H1 (cell line): ENCODE measurements around the gene TCHP. TPM values are rescaled to one million over a fixed set of nuclear protein-coding genes. Genes with fewer than 3 reads are reported as not detected.

ENCODE experiments used
- EP300 ChIP-seq, 2 experiments: IDR thresholded peaks; 1 replicate in 1 of 2; 2 replicates in 1 of 2; pipeline ENCODE4 v1.6.1; 2011 to 2012; ENCODE audit warnings: low read depth in 2 of 2, low read length in 2 of 2, mild to moderate bottlenecking in 2 of 2, borderline replicate concordance in 1 of 2, inconsistent platforms in 1 of 2, moderate library complexity in 1 of 2
- JUND ChIP-seq: IDR thresholded peaks from 2 replicates; pipeline ENCODE4 v1.6.1; 2011; ENCODE audit warnings: mild to moderate bottlenecking, improper control_type of control experiment, low read length
- KDM1A ChIP-seq: fragments of 200-600, 300-600 bp; sonication (generic); IDR thresholded peaks from 2 replicates; pipeline ENCODE4 v1.7.1; 2016; ENCODE audit warnings: mild to moderate bottlenecking, low read length, borderline replicate concordance
- MAFK ChIP-seq: IDR thresholded peaks from 2 replicates; pipeline ENCODE4 v1.6.1; 2012; ENCODE audit warnings: low read depth, mild to moderate bottlenecking, improper control_type of control experiment, low read length
- NANOG ChIP-seq: IDR thresholded peaks from 2 replicates; pipeline ENCODE4 v1.6.1; 2011; ENCODE audit warnings: low read length, low read depth, mild to moderate bottlenecking, inconsistent platforms; ENCODE audit not compliant: insufficient read depth, poor library complexity, severe bottlenecking
- RAD21 ChIP-seq, 2 experiments: IDR thresholded peaks in 1 of 2; conservative IDR thresholded peaks in 1 of 2; 2 replicates each; pipeline ENCODE4 v1.6.1; 2011; ENCODE audit warnings: low read depth in 2 of 2, low read length in 2 of 2, improper control_type of control experiment in 1 of 2, inconsistent platforms in 1 of 2, mild to moderate bottlenecking in 1 of 2, moderate library complexity in 1 of 2
- RFX5 ChIP-seq: IDR thresholded peaks from 2 replicates; pipeline ENCODE4 v1.6.1; 2011; ENCODE audit warnings: low read depth, low read length, improper control_type of control experiment, borderline replicate concordance
- RNF2 ChIP-seq: fragments of 200-900, 300-1000 bp; sonication (generic); IDR thresholded peaks from 2 replicates; pipeline ENCODE4 v1.7.1; 2016; ENCODE audit warnings: borderline replicate concordance, low read depth, mild to moderate bottlenecking, antibody characterized with exemption, low read length; ENCODE audit not compliant: poor library complexity, severe bottlenecking; ENCODE audit errors: missing control alignments
- TBP ChIP-seq: IDR thresholded peaks from 2 replicates; pipeline ENCODE4 v1.6.1; 2011; ENCODE audit warnings: low read depth, low read length, improper control_type of control experiment
- polyA plus RNA-seq, 7 experiments: library from polyadenylated mRNA; depleted of rRNA in 3 of 7; stranded (reverse) in 5 of 7; unstranded in 2 of 7; fragments of >200 nt in 5 of 7; fragments of 200-250 nt in 2 of 7; gene quantifications; 1 replicate in 5 of 7; 2 replicates in 1 of 7; 4 replicates in 1 of 7; pipeline versions ENCODE4 v1.2.1 to v1.2.3, GENCODE V29; 2011 to 2013; ENCODE audit warnings: missing spikeins in 2 of 7, mixed read lengths in 2 of 7
- total RNA-seq: library from RNA; stranded (reverse); fragmentation: NEBNext Ultra II Directional; extraction: Animal tissue kit (Norgen Biotek cat#: 25700); gene quantifications from 2 replicates; pipeline ENCODE4 v1.2.1, GENCODE V29; 2021

TCHP gene
- total and polyA plus RNA-seq, 2 of the 8 experiments (the other 6 are each of a cell fraction or from before 2014, with no cell fraction given), result 2.8 to 4.5 TPM

DNA sequence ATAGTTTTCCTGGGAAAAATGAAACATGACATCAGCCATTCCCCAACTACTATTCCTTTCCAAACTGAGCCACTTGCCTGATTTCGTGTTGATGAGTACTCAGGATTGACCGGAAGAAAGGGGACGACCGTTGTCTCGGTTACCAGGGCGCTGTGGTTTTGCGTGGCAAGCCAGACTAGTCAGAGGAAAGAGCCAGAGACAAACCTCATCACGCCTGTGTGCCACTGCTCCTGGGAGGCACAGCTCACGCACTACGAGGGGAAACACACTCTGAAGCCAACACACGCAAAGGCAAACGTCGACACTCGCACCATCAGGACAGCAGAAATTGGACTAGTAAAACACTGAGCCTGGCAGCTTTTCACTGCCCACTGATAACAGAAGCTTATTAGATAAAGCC, 61.1 kb downstream of the TCHP start (continued):
- TF ChIP-seq KDM1A (no peak), EP300 (IDR thresholded peaks at IDR 0.05; ENCODE audit: borderline replicate concordance in 1 of 2, low read depth in 2 of 2, low read length in 2 of 2) (no peak), NANOG (no peak), JUND (no peak), RFX5 (no peak), MAFK (no peak), RAD21 (IDR thresholded peaks at IDR 0.05 in 1 of 2, conservative IDR thresholded peaks at IDR 0.05 in 1 of 2; ENCODE audit: low read depth in 2 of 2, low read length in 2 of 2) (no peak), RNF2 (no peak), TBP (no peak)
- TF ChIP-seq, all 59 proteins: peak for 0
